HepG2 (cell line): ENCODE data around the gene DOLK. TPM values are rescaled to one million over a fixed set of nuclear protein-coding genes. Genes with fewer than 3 reads are reported as not detected.
A peak's percentile ranks its signal among the peaks of the same experiment; 100 is the strongest.

Source experiments
- ATF4 ChIP-seq, 2 experiments: fragments of 450-650 bp in 1 of 2; sonication (generic) in 1 of 2; formaldehyde crosslinking; IDR thresholded peaks; 2 replicates each; pipeline versions ENCODE4 v1.5.0 to v1.8.0; 2020 to 2022; ENCODE audit warnings: mild to moderate bottlenecking in 1 of 2, missing genetic modification reagents in 1 of 2
- CBX1 ChIP-seq: IDR thresholded peaks from one replicate; pipeline ENCODE4 v1.6.1; 2016; ENCODE audit warnings: antibody characterized with exemption, low read depth
- GPN1 ChIP-seq: sonication (generic); formaldehyde crosslinking; IDR thresholded peaks from 2 replicates; pipeline ENCODE4 v1.5.1; 2020; ENCODE audit warnings: missing genetic modification reagents, borderline replicate concordance
- MTA3 ChIP-seq: sonication (generic); formaldehyde crosslinking; IDR thresholded peaks from 2 replicates; pipeline ENCODE4 v1.4.0; 2020; ENCODE audit warnings: missing genetic modification reagents
- NAIF1 ChIP-seq: sonication (generic); formaldehyde crosslinking; IDR thresholded peaks from 2 replicates; pipeline ENCODE4 v1.5.0; 2020; ENCODE audit warnings: mild to moderate bottlenecking, missing genetic modification reagents, borderline replicate concordance
- NR2F2 ChIP-seq: IDR thresholded peaks from 2 replicates; pipeline ENCODE4 v1.6.1; 2012; ENCODE audit warnings: low read depth, inconsistent platforms, borderline replicate concordance
- PRDM4 ChIP-seq: sonication (generic); formaldehyde crosslinking; IDR thresholded peaks from 2 replicates; pipeline ENCODE4 v1.9.0; 2021; ENCODE audit warnings: missing genetic modification reagents, borderline replicate concordance
- RAD21 ChIP-seq: fragments of 450-650 bp; formaldehyde crosslinking; IDR thresholded peaks from 2 replicates; pipeline ENCODE4 v1.5.0; 2020; ENCODE audit warnings: mild to moderate bottlenecking
- SNAI1 ChIP-seq: sonication (generic); formaldehyde crosslinking; IDR thresholded peaks from 2 replicates; pipeline ENCODE4 v1.5.0; 2020; ENCODE audit warnings: mild to moderate bottlenecking, missing genetic modification reagents, borderline replicate concordance
- TCF7 ChIP-seq: sonication (generic); IDR thresholded peaks from 2 replicates; pipeline ENCODE4 v1.6.1; 2016; ENCODE audit warnings: antibody characterized with exemption, low read depth
- ZBTB7B ChIP-seq: sonication (generic); formaldehyde crosslinking; IDR thresholded peaks from 2 replicates; pipeline ENCODE4 v1.4.0; 2020; ENCODE audit warnings: missing genetic modification reagents
- ZNF224 ChIP-seq: sonication (generic); formaldehyde crosslinking; IDR thresholded peaks from 2 replicates; pipeline ENCODE4 v1.5.0; 2020; ENCODE audit warnings: mild to moderate bottlenecking, missing genetic modification reagents
- ZNF235 ChIP-seq: sonication (generic); formaldehyde crosslinking; IDR thresholded peaks from 2 replicates; pipeline ENCODE4 v1.8.1; 2023; ENCODE audit warnings: mild to moderate bottlenecking, missing genetic modification reagents, borderline replicate concordance
- ZNF557 ChIP-seq: sonication (generic); formaldehyde crosslinking; IDR thresholded peaks from 2 replicates; pipeline ENCODE4 v1.4.0; 2020; ENCODE audit warnings: missing genetic modification reagents
- ZNF598 ChIP-seq: sonication (generic); formaldehyde crosslinking; IDR thresholded peaks from 2 replicates; pipeline ENCODE4 v1.5.1; 2020; ENCODE audit warnings: mild to moderate bottlenecking, missing genetic modification reagents, borderline replicate concordance
- ZNF713 ChIP-seq: sonication (generic); formaldehyde crosslinking; IDR thresholded peaks from 2 replicates; pipeline ENCODE4 v1.4.0; 2020; ENCODE audit warnings: mild to moderate bottlenecking, missing genetic modification reagents
- ZNF768 ChIP-seq: sonication (generic); formaldehyde crosslinking; IDR thresholded peaks from 2 replicates; pipeline ENCODE4 v1.4.0; 2020; ENCODE audit warnings: missing genetic modification reagents
- ZSCAN5A ChIP-seq: sonication (generic); formaldehyde crosslinking; IDR thresholded peaks from 2 replicates; pipeline ENCODE4 v1.8.0; 2022; ENCODE audit warnings: mild to moderate bottlenecking, missing genetic modification reagents, borderline replicate concordance
- polyA plus RNA-seq, 8 experiments: library from polyadenylated mRNA; depleted of rRNA in 3 of 8; stranded (reverse) in 7 of 8; unstranded in 1 of 8; fragments of >200 nt; fragmentation: Illumina TruSeq in 4 of 8; extraction: Trizol in 4 of 8; gene quantifications; 2 replicates each; pipeline versions ENCODE4 v1.2.1 to v1.2.3, GENCODE V29; 2011 to 2016; ENCODE audit warnings: low read depth in 4 of 8, missing spikeins in 1 of 8, mixed read lengths in 1 of 8; ENCODE audit not compliant: insufficient read depth in 1 of 8
- total RNA-seq, 5 experiments: library from RNA; depleted of rRNA; stranded (reverse); fragments of >200 nt; fragmentation: Illumina TruSeq; extraction: Trizol; gene quantifications; 2 replicates each; pipeline ENCODE4 v1.2.3, GENCODE V29; 2016; ENCODE audit warnings: low read depth in 1 of 5
- TF ChIP-seq, protein P1 (sequence below), 2 experiments: sonication (generic) in 1 of 2; formaldehyde crosslinking in 1 of 2; IDR thresholded peaks; 2 replicates each; pipeline versions ENCODE4 v1.4.0 to v1.6.1; 2018 to 2020; ENCODE audit warnings: missing genetic modification reagents in 2 of 2, borderline replicate concordance in 1 of 2, low read depth in 1 of 2, mild to moderate bottlenecking in 1 of 2, missing biosample characterization in 1 of 2
- TF ChIP-seq, protein P2 (sequence below): sonication (generic); formaldehyde crosslinking; IDR thresholded peaks from 2 replicates; pipeline ENCODE4 v1.5.0; 2020; ENCODE audit warnings: missing genetic modification reagents
- TF ChIP-seq, protein P3 (sequence below): sonication (generic); formaldehyde crosslinking; IDR thresholded peaks from 2 replicates; pipeline ENCODE4 v1.8.0; 2022; ENCODE audit warnings: mild to moderate bottlenecking, missing genetic modification reagents, moderate library complexity

Gene DOLK
- total and polyA plus RNA-seq, 2 of the 13 experiments (the other 11 are each of a cell fraction or from before 2014, with no cell fraction given): 15.4 to 18.7 TPM

- TF ChIP-seq, protein P1, sequence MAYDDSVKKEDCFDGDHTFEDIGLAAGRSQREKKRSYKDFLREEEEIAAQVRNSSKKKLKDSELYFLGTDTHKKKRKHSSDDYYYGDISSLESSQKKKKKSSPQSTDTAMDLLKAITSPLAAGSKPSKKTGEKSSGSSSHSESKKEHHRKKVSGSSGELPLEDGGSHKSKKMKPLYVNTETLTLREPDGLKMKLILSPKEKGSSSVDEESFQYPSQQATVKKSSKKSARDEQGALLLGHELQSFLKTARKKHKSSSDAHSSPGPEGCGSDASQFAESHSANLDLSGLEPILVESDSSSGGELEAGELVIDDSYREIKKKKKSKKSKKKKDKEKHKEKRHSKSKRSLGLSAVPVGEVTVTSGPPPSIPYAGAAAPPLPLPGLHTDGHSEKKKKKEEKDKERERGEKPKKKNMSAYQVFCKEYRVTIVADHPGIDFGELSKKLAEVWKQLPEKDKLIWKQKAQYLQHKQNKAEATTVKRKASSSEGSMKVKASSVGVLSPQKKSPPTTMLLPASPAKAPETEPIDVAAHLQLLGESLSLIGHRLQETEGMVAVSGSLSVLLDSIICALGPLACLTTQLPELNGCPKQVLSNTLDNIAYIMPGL (CRISPR knock-in tag; IDR thresholded peaks at IDR 0.05; ENCODE audit: borderline replicate concordance in 1 of 2, low read depth in 1 of 2): no peak
- no peak for TF ChIP-seq ZBTB7B (CRISPR knock-in tag)
- TF ChIP-seq RAD21 (CRISPR knock-in tag): no peak
- no peak for TF ChIP-seq GPN1 (CRISPR knock-in tag)
- no peak for TF ChIP-seq ZNF713 (CRISPR knock-in tag)
- peak; percentile 74; the same call in 1 of the 2 replicates for TF ChIP-seq ZNF224 (CRISPR knock-in tag)
- no peak for TF ChIP-seq NAIF1
- TF ChIP-seq ZNF235 (CRISPR knock-in tag): no peak
- no peak for TF ChIP-seq TCF7
- no peak for TF ChIP-seq PRDM4
- TF ChIP-seq ATF4 (CRISPR knock-in tag; IDR thresholded peaks at IDR 0.05): 0 out of 4 replicates have a peak, but pooled peaks of 1 of the 2 experiments have one; percentile 48
- no peak for TF ChIP-seq SNAI1 (CRISPR knock-in tag)
- no peak for TF ChIP-seq NR2F2
- TF ChIP-seq, protein P2, sequence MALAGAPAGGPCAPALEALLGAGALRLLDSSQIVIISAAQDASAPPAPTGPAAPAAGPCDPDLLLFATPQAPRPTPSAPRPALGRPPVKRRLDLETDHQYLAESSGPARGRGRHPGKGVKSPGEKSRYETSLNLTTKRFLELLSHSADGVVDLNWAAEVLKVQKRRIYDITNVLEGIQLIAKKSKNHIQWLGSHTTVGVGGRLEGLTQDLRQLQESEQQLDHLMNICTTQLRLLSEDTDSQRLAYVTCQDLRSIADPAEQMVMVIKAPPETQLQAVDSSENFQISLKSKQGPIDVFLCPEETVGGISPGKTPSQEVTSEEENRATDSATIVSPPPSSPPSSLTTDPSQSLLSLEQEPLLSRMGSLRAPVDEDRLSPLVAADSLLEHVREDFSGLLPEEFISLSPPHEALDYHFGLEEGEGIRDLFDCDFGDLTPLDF: no peak
- TF ChIP-seq ZNF598 (CRISPR knock-in tag): no peak
- TF ChIP-seq ZSCAN5A (CRISPR knock-in tag): 0 out of 2 replicates have a peak, but pooled peaks have one; percentile 61
- TF ChIP-seq ZNF557 (CRISPR knock-in tag): no peak
- TF ChIP-seq, protein P3, sequence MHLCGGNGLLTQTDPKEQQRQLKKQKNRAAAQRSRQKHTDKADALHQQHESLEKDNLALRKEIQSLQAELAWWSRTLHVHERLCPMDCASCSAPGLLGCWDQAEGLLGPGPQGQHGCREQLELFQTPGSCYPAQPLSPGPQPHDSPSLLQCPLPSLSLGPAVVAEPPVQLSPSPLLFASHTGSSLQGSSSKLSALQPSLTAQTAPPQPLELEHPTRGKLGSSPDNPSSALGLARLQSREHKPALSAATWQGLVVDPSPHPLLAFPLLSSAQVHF (CRISPR knock-in tag): peak; percentile 84; the same call in 1 of the 2 replicates
- TF ChIP-seq ZNF768: peak; percentile 50; the same call in 1 of the 2 replicates
- TF ChIP-seq CBX1: no peak
- no peak for TF ChIP-seq MTA3 (CRISPR knock-in tag)
Measured at GRCh38 chr9:128917151-128917849, 30.1 kb downstream of the DOLK start (continued).
